ENCODE measurements around the gene CIB2. TPM values are rescaled to one million over a fixed set of nuclear protein-coding genes. Genes with fewer than 3 reads are reported as not detected.
A peak's percentile ranks its signal among the peaks of the same experiment; 100 is the strongest.

CIB2 gene
- polyA plus RNA-seq, 1 of the 3 experiments (the other 2 are of a cell fraction) = 39.6 TPM

- Histone ChIP-seq H3K4me3 (ENCODE audit: low read depth in 2 of 2, low read length in 1 of 2) (peak within 1 kb of the TSS; percentile 61 to 77), H4K20me1 (ENCODE audit: insufficient read depth) (no peaks in the 10 kb centered on the region), H3K4me1 (ENCODE audit: control insufficient read depth in 1 of 2, insufficient read depth in 2 of 2, low read depth in 1 of 2, low read length in 1 of 2) (peaks cover 7 to 12% of the 10 kb centered on the region in 2 experiments), H3K27ac (ENCODE audit: low read depth in 2 of 2, low read length in 1 of 2) (peak within 1 kb of the TSS; percentile 41 to 54), H3K27me3 (ENCODE audit: insufficient read depth) (no peaks in the 10 kb centered on the region), H3K4me2 (peak within 1 kb of the TSS; percentile 97), H2AFZ (ENCODE audit: low read depth) (peak within 1 kb of the TSS; percentile 86), H3K9me2 (no peaks in the 10 kb centered on the region), H3K36me3 (replicated peaks in 1 of 2; ENCODE audit: control insufficient read depth in 1 of 2, insufficient read depth in 2 of 2, low read length in 1 of 2) (peaks cover 0 to 3% of the 10 kb centered on the region in 2 experiments), H3K9me3 (no peaks in the 10 kb centered on the region), H3F3A (replicated peaks; ENCODE audit: insufficient read depth) (no peaks in the 10 kb centered on the region), H3K79me2 (ENCODE audit: insufficient read depth) (peaks cover 52% of the 10 kb centered on the region), H3K9ac (peak within 1 kb of the TSS; percentile 84)
- WGBS (ENCODE audit: low lambda C conversion rate) = 1% methylated on average over 13 of the region's 79 CpGs
- TF ChIP-seq, protein P1, sequence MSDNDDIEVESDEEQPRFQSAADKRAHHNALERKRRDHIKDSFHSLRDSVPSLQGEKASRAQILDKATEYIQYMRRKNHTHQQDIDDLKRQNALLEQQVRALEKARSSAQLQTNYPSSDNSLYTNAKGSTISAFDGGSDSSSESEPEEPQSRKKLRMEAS (IDR thresholded peaks at IDR 0.05; ENCODE audit: low read depth) = peak; percentile 76; the same call in 1 of the 2 replicates
- TF ChIP-seq NFIC (IDR thresholded peaks at IDR 0.05; ENCODE audit: borderline replicate concordance) = peak; percentile 87
- TF ChIP-seq MEF2A (IDR thresholded peaks at IDR 0.05; ENCODE audit: borderline replicate concordance, low read depth) = no peak
- peak; percentile 73 for TF ChIP-seq GABPA (IDR thresholded peaks at IDR 0.05; ENCODE audit: low read depth)
- TF ChIP-seq MXI1 (IDR thresholded peaks at IDR 0.05; ENCODE audit: low read depth, low read length) = peak; percentile 93
- peak; percentile 78 for TF ChIP-seq TAF1 (IDR thresholded peaks at IDR 0.05; ENCODE audit: borderline replicate concordance, low read depth, low read length)
- TF ChIP-seq POLR2AphosphoS5 (IDR thresholded peaks at IDR 0.05; ENCODE audit: low read depth, low read length) = peak; percentile 95
- TF ChIP-seq RAD21 (IDR thresholded peaks at IDR 0.05; ENCODE audit: low read length) = no peak
- no peak for TF ChIP-seq TCF12 (IDR thresholded peaks at IDR 0.05)
- TF ChIP-seq EP300 (IDR thresholded peaks at IDR 0.05; ENCODE audit: borderline replicate concordance in 1 of 2, low read depth in 1 of 2, low read length in 1 of 2) = peak in 1 of 2 experiments; percentile 6; a peak in 1 of 4 replicates
- peak; percentile 63 for TF ChIP-seq NRF1 (IDR thresholded peaks at IDR 0.05; ENCODE audit: low read depth, low read length)
- TF ChIP-seq FOSL2 (IDR thresholded peaks at IDR 0.05; ENCODE audit: borderline replicate concordance, low read depth) = no peak
- TF ChIP-seq CHD2 (IDR thresholded peaks at IDR 0.05; ENCODE audit: low read length, partially characterized antibody) = peak; percentile 15
- TF ChIP-seq ELF1 (IDR thresholded peaks at IDR 0.05) = peak; percentile 88
- POLR2A ChIA-PET = interaction anchor here (0.9 to 2.2 kb wide), 3 partner anchors 9 to 94 kb away, joined by 3 to 9 read pairs (median 3); partner anchors contain the start of gene CIB2
- peak; percentile 100 for DNase-seq
- CTCF ChIA-PET = interaction anchor here (0.6 to 3.2 kb wide), 11 partner anchors 14 to 190 kb away, joined by 3 to 24 read pairs (median 5); partner anchors contain the start of gene CIB2
These were observed 18.0 kb upstream of the CIB2 start, which contains the start of gene IDH3A for GRCh38 chr15:78149068-78149804. Gene IDH3A (plus strand): TSS chr15:78149362. CDS start chr15:78149404, 42 bp downstream.

DNA sequence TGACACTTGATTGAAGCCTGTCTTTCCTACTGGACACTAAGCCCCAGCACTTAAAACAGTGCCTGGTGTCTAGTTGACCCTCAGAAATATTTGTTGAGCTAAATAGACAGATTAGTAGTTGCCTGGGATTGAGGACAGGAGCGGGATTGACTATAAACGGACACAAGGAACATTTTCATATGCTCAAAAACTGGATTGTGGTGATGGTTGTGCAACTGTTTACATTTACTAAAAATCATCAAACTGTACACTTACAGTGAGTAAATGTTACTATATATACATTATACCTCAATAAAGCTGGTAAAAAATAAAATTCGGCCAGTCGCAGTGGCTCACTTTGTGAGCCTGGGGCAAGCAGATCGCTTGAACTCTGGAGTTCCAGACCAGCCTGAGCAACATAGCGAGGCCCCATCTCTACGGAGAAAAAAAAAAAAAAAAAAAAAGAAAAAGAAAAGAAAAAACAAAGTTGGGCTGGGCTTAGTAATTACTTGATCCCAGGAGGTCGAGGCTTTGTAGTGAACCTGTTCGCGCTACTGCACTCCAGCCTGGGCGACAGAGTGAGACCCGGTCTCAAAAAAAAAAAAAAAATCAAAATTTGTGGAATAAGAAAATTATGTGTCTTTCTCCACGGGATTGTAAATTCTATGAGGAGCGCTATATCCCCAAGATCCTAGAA is 17.3 kb upstream of the CIB2 start:
- no peaks in the 10 kb centered on the region for H3K9me3 ChIP-seq
- POLR2A ChIA-PET = interaction anchor here (1.0 kb wide), 1 partner anchor 94 kb away, joined by 3 read pairs; no protein-coding TSS in a partner anchor
- H3K9me2 ChIP-seq = no peaks in the 10 kb centered on the region
- peaks cover 7 to 12% of the 10 kb centered on the region in 2 experiments for H3K4me1 ChIP-seq (ENCODE audit: control insufficient read depth in 1 of 2, insufficient read depth in 2 of 2, low read depth in 1 of 2, low read length in 1 of 2)
- no peaks in the 10 kb centered on the region for H3K27me3 ChIP-seq (ENCODE audit: insufficient read depth)
- H3K79me2 ChIP-seq (ENCODE audit: insufficient read depth) = peaks cover 45% of the 10 kb centered on the region
- 10% methylated on average over 14 of the region's 14 CpGs for WGBS (ENCODE audit: low lambda C conversion rate)
- peak overlapping the region; percentile 97 for H3K4me2 ChIP-seq
- CTCF ChIA-PET = interaction anchor here (0.7 to 3.2 kb wide), 9 partner anchors 9 to 182 kb away, joined by 3 to 24 read pairs (median 5); partner anchors contain the start of gene CIB2
- no peaks in the 10 kb centered on the region for H4K20me1 ChIP-seq (ENCODE audit: insufficient read depth)
- no peak for DNase-seq
- H2AFZ ChIP-seq (ENCODE audit: low read depth) = peak overlapping the region; percentile 86
- H3K4me3 ChIP-seq (ENCODE audit: low read depth in 2 of 2, low read length in 1 of 2) = peak overlapping the region; percentile 61 to 77
- peaks cover 0 to 3% of the 10 kb centered on the region in 2 experiments for H3K36me3 ChIP-seq (replicated peaks in 1 of 2; ENCODE audit: control insufficient read depth in 1 of 2, insufficient read depth in 2 of 2, low read length in 1 of 2)
- H3F3A ChIP-seq (replicated peaks; ENCODE audit: insufficient read depth) = no peaks in the 10 kb centered on the region
- peak overlapping the region; percentile 84 for H3K9ac ChIP-seq
- H3K27ac ChIP-seq (ENCODE audit: low read depth in 2 of 2, low read length in 1 of 2) = peak overlapping the region; percentile 41 to 54
- TF ChIP-seq EP300 (IDR thresholded peaks at IDR 0.05; ENCODE audit: borderline replicate concordance in 1 of 2, low read depth in 1 of 2, low read length in 1 of 2) = no peak
- TF ChIP-seq REST (IDR thresholded peaks at IDR 0.05; ENCODE audit: low read depth, low read length) = no peak
- TF ChIP-seq EZH2phosphoT487 (IDR thresholded peaks at IDR 0.05; ENCODE audit: borderline replicate concordance, low read depth) = no peak
- no peak for TF ChIP-seq ELF1 (IDR thresholded peaks at IDR 0.05)
- no peak for TF ChIP-seq JUND (IDR thresholded peaks at IDR 0.05)
- TF ChIP-seq PBX3 (IDR thresholded peaks at IDR 0.05) = no peak
- no peak for TF ChIP-seq USF2 (IDR thresholded peaks at IDR 0.05; ENCODE audit: borderline replicate concordance, low read depth, low read length)
- TF ChIP-seq MEF2A (IDR thresholded peaks at IDR 0.05; ENCODE audit: borderline replicate concordance, low read depth) = no peak
- no peak for TF ChIP-seq GABPA (IDR thresholded peaks at IDR 0.05; ENCODE audit: low read depth)
- TF ChIP-seq TCF12 (IDR thresholded peaks at IDR 0.05) = no peak
